AG10803 (cell line): ENCODE results near the gene KDM6A.

Experiments
- DNase-seq: peaks from one replicate; pipeline ENCODE4 v3.0.0; 2010; ENCODE audit warnings: low read depth
- H3K4me3 ChIP-seq: 2 replicates; pipeline ENCODE4 v1.5.1; 2011; ENCODE audit warnings: mild to moderate bottlenecking, low read length, control low read depth
- TF ChIP-seq, protein P1 (sequence below): conservative IDR thresholded peaks from 2 replicates; pipeline ENCODE4 v1.5.1; 2011; ENCODE audit warnings: mild to moderate bottlenecking, low read length, control low read depth, inconsistent platforms

KDM6A gene

GRCh38 chrX:45138525-45138924 lies 265.5 kb downstream of the KDM6A start:
- TF ChIP-seq, protein P1, sequence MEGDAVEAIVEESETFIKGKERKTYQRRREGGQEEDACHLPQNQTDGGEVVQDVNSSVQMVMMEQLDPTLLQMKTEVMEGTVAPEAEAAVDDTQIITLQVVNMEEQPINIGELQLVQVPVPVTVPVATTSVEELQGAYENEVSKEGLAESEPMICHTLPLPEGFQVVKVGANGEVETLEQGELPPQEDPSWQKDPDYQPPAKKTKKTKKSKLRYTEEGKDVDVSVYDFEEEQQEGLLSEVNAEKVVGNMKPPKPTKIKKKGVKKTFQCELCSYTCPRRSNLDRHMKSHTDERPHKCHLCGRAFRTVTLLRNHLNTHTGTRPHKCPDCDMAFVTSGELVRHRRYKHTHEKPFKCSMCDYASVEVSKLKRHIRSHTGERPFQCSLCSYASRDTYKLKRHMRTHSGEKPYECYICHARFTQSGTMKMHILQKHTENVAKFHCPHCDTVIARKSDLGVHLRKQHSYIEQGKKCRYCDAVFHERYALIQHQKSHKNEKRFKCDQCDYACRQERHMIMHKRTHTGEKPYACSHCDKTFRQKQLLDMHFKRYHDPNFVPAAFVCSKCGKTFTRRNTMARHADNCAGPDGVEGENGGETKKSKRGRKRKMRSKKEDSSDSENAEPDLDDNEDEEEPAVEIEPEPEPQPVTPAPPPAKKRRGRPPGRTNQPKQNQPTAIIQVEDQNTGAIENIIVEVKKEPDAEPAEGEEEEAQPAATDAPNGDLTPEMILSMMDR: no peak
- no peak overlapping the region for H3K4me3 ChIP-seq
- no peak for DNase-seq

GRCh38 chrX:45140812-45141211 lies 267.8 kb downstream of the KDM6A start:
- H3K4me3 ChIP-seq: no peak overlapping the region
- DNase-seq: no peak
- TF ChIP-seq, protein P1: no peak

- TF ChIP-seq, protein P1: no peak
- peak; percentile 3 for DNase-seq
- no peak overlapping the region for H3K4me3 ChIP-seq
Observed at GRCh38 chrX:45142185-45142584, 269.2 kb downstream of the KDM6A start.

GRCh38 chrX:45143455-45143854 lies 270.5 kb downstream of the KDM6A start:
- TF ChIP-seq, protein P1: no peak
- DNase-seq: no peak
- no peak overlapping the region for H3K4me3 ChIP-seq

DNA sequence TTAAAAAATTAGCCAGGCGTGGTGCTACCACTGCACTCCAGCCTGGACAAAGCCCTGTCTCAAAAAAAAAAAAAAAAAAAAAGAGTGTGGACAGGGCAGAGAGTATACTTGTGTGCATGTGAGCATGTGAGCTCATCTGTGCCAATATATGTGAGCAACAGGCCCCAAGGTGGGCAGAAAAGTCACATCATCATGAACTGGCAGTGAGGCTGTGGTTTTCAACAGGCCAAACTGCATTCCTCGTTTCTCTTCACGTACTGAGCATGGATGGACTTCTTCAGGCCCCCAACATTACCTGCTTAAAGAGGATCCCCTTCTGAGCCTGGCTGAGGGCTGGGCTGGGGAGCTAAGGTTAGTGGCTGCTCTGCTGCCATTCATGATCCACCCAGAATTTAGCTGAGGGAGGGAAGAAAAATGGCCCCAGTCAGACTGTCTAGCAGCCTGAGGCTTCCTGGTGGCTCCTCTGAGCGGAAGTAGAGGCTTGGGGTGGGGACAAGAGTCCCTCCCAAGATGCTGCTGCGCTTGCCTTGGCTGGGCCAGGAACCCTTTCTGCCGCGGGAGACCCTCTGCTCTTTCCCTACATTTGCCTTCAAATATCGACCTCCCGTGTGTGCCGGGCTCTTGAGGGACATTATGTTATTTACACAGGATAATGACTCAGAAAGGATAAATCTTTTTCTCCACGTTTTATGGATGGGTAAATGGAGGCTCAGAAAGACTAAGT lies 272.7 kb downstream of the KDM6A start:
- TF ChIP-seq, protein P1: no peak
- H3K4me3 ChIP-seq: no peak overlapping the region
- no peak for DNase-seq

DNA sequence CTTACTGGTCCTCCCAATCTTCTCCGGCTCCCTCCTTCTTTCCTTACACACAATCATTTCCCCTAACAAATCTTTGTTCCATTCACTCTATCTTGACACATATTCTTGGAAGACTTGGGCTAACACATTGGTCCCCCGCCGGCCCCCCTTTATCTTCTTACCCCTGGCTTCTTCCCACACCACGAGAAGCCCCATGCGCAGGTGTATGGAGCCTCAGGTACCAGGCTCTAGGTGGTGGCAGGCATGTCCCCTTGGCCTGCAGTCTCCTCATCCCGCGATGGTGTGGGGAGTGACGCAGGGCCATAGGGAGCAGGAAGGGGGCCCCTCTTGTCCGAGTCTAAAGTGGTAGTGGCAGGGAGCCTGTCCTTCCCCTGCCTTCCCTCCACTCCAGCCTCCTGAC lies 277.8 kb downstream of the KDM6A start:
- no peak overlapping the region for H3K4me3 ChIP-seq
- TF ChIP-seq, protein P1: no peak
- no peak for DNase-seq

DNA sequence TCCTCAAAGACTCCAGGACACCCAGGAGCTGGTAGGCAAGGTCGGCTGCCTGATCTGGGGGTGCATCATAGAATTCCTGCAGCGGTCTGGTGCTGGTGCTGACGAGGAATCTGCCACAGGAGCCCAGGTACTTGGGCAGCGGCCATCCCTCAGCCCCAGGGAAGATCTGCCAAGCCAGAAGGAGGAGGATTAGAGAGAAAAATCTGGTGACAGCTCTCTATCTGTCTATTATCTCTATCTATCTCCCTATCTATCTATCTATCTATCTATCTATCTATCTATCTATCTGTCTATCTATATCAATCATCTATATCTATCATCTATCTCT lies 281.0 kb downstream of the KDM6A start:
- no peak for DNase-seq
- no peak overlapping the region for H3K4me3 ChIP-seq
- TF ChIP-seq, protein P1: no peak
